SK-N-SH (cell line): ENCODE results near the gene ANKRD49. TPM values are rescaled to one million over a fixed set of nuclear protein-coding genes. Genes with fewer than 3 reads are reported as not detected.

Experiments
- CTCF ChIA-PET: fragments of 300-600, 350-600 bp; formaldehyde crosslinking; extraction: SDS; loops from one replicate; lab custom pipeline; 2021; lab: Yijun Ruan, JAX
- POLR2A ChIA-PET: fragments of 350-600 bp; sonication (Branson Sonifier 250); formaldehyde crosslinking; extraction: SDS; loops from one replicate; lab custom pipeline; 2020; ENCODE audit warnings: antibody characterized with exemption, inconsistent platforms; lab: Yijun Ruan, JAX
- DNase-seq: peaks from one replicate; pipeline ENCODE4 v3.0.0; 2012
- H2AFZ ChIP-seq: fragments of 200-600 bp; sonication (generic); 2 replicates; pipeline ENCODE4 v1.8.1; 2016; ENCODE audit warnings: antibody characterized with exemption, mild to moderate bottlenecking, low read depth
- H3F3A ChIP-seq: fragments of 200-600 bp; sonication (generic); replicated peaks from 2 replicates; pipeline ENCODE3; 2016; ENCODE audit warnings: antibody characterized with exemption, mild to moderate bottlenecking; ENCODE audit not compliant: insufficient read depth
- H3K27ac ChIP-seq, 2 experiments: fragments of 200-500 bp in 1 of 2; fragments of 200-600 bp in 1 of 2; sonication (Bioruptor generic) in 1 of 2; sonication (generic), shearing (Covaris generic) in 1 of 2; 2 replicates each; pipeline versions ENCODE4 v1.5.1 to v1.6.1; 2014 to 2016; ENCODE audit warnings: low read depth in 2 of 2, inconsistent platforms in 1 of 2, low read length in 1 of 2, mild to moderate bottlenecking in 1 of 2, mixed read lengths in 1 of 2
- H3K27me3 ChIP-seq: fragments of 200-600 bp; sonication (generic), shearing (Covaris generic); 2 replicates; pipeline ENCODE4 v1.6.1; 2016; ENCODE audit warnings: mixed run types; ENCODE audit not compliant: insufficient read depth
- H3K36me3 ChIP-seq, 2 experiments: fragments of 200-500 bp in 1 of 2; fragments of 200-600 bp in 1 of 2; sonication (Bioruptor generic) in 1 of 2; sonication (generic) in 1 of 2; replicated peaks in 1 of 2; 2 replicates each; pipeline versions ENCODE3 to v1.5.1; 2014 to 2016; ENCODE audit warnings: low read length in 1 of 2, mild to moderate bottlenecking in 1 of 2; ENCODE audit not compliant: insufficient read depth in 2 of 2, control insufficient read depth in 1 of 2
- H3K4me1 ChIP-seq, 2 experiments: fragments of 200-500 bp in 1 of 2; fragments of 200-600 bp in 1 of 2; sonication (Bioruptor generic) in 1 of 2; sonication (generic), shearing (Covaris generic) in 1 of 2; 2 replicates each; pipeline versions ENCODE4 v1.5.1 to v1.6.1; 2014 to 2016; ENCODE audit warnings: low read depth in 1 of 2, low read length in 1 of 2, mixed run types in 1 of 2; ENCODE audit not compliant: insufficient read depth in 2 of 2, control insufficient read depth in 1 of 2
- H3K4me2 ChIP-seq: fragments of 200-600 bp; sonication (generic), shearing (Covaris generic); 2 replicates; pipeline ENCODE4 v1.6.1; 2017; ENCODE audit warnings: mixed run types
- H3K4me3 ChIP-seq, 2 experiments: fragments of 200-500 bp in 1 of 2; fragments of 200-600 bp in 1 of 2; sonication (Bioruptor generic) in 1 of 2; sonication (generic), shearing (Covaris generic) in 1 of 2; 2 replicates each; pipeline versions ENCODE4 v1.5.1 to v1.8.1; 2014 to 2016; ENCODE audit warnings: low read depth in 2 of 2, inconsistent platforms in 1 of 2, low read length in 1 of 2, mild to moderate bottlenecking in 1 of 2, mixed read lengths in 1 of 2, moderate library complexity in 1 of 2
- H3K79me2 ChIP-seq: fragments of 200-600 bp; sonication (generic); 2 replicates; pipeline ENCODE4 v1.8.1; 2017; ENCODE audit warnings: mild to moderate bottlenecking; ENCODE audit not compliant: insufficient read depth
- H3K9ac ChIP-seq: fragments of 200-600 bp; sonication (generic); 2 replicates; pipeline ENCODE4 v1.6.1; 2017; ENCODE audit warnings: mixed run types
- H3K9me2 ChIP-seq: fragments of 200-600 bp; sonication (generic); 2 replicates; pipeline ENCODE4 v1.6.1; 2017; ENCODE audit warnings: mixed run types
- H3K9me3 ChIP-seq: fragments of 200-600 bp; sonication (generic); 2 replicates; pipeline ENCODE4 v1.6.1; 2017; ENCODE audit warnings: mixed run types, mild to moderate bottlenecking, moderate library complexity
- H4K20me1 ChIP-seq: fragments of 200-600 bp; sonication (generic); 2 replicates; pipeline ENCODE4 v1.6.1; 2017; ENCODE audit warnings: mild to moderate bottlenecking, mixed run types; ENCODE audit not compliant: insufficient read depth
- CHD2 ChIP-seq: fragments of 150-350 bp; IDR thresholded peaks from 2 replicates; pipeline ENCODE4 v1.6.1; 2018; ENCODE audit warnings: low read length; ENCODE audit not compliant: partially characterized antibody
- EP300 ChIP-seq, 2 experiments: IDR thresholded peaks; 2 replicates each; pipeline versions ENCODE4 v1.4.0 to v1.6.1; 2012; ENCODE audit warnings: borderline replicate concordance in 1 of 2, low read depth in 1 of 2, low read length in 1 of 2
- FOSL2 ChIP-seq: IDR thresholded peaks from 2 replicates; pipeline ENCODE4 v1.4.0; 2012; ENCODE audit warnings: low read depth, mild to moderate bottlenecking, moderate library complexity, borderline replicate concordance
- FOXM1 ChIP-seq: IDR thresholded peaks from 2 replicates; pipeline ENCODE4 v1.4.0; 2012; ENCODE audit warnings: low read depth, mild to moderate bottlenecking
- GABPA ChIP-seq: IDR thresholded peaks from 2 replicates; pipeline ENCODE4 v1.4.0; 2012; ENCODE audit warnings: low read depth, mild to moderate bottlenecking
- GATA2 ChIP-seq: sonication (generic); formaldehyde crosslinking; IDR thresholded peaks from 2 replicates; pipeline ENCODE4 v1.5.0; 2020; ENCODE audit warnings: mild to moderate bottlenecking, missing genetic modification reagents
- JUND ChIP-seq: IDR thresholded peaks from 2 replicates; pipeline ENCODE4 v1.4.0; 2012
- NFIC ChIP-seq: IDR thresholded peaks from 2 replicates; pipeline ENCODE4 v1.4.0; 2012; ENCODE audit warnings: borderline replicate concordance
- NRF1 ChIP-seq: IDR thresholded peaks from 2 replicates; pipeline ENCODE4 v1.6.1; 2012; ENCODE audit warnings: low read depth, mild to moderate bottlenecking, low read length
- POLR2AphosphoS5 ChIP-seq: IDR thresholded peaks from 2 replicates; pipeline ENCODE4 v1.6.1; 2012; ENCODE audit warnings: low read depth, low read length
- RAD21 ChIP-seq: IDR thresholded peaks from 2 replicates; pipeline ENCODE4 v1.6.1; 2012; ENCODE audit warnings: mild to moderate bottlenecking, low read length
- RCOR1 ChIP-seq: fragments of 150-350 bp; IDR thresholded peaks from 2 replicates; pipeline ENCODE4 v1.6.1; 2017; ENCODE audit warnings: antibody characterized with exemption, low read length
- RFX5 ChIP-seq: IDR thresholded peaks from 2 replicates; pipeline ENCODE4 v1.6.1; 2012; ENCODE audit warnings: mild to moderate bottlenecking, improper control_type of control experiment, low read length
- RXRA ChIP-seq: IDR thresholded peaks from 2 replicates; pipeline ENCODE4 v1.4.0; 2012; ENCODE audit warnings: low read depth, mild to moderate bottlenecking, borderline replicate concordance
- SMC3 ChIP-seq: IDR thresholded peaks from 2 replicates; pipeline ENCODE4 v1.6.1; 2012; ENCODE audit warnings: low read depth, low read length, improper control_type of control experiment
- TAF1 ChIP-seq: IDR thresholded peaks from 2 replicates; pipeline ENCODE4 v1.6.1; 2012; ENCODE audit warnings: low read depth, mild to moderate bottlenecking, low read length, moderate library complexity, borderline replicate concordance
- TCF12 ChIP-seq: IDR thresholded peaks from 2 replicates; pipeline ENCODE4 v1.4.0; 2012
- TEAD4 ChIP-seq: IDR thresholded peaks from 2 replicates; pipeline ENCODE4 v1.4.0; 2012; ENCODE audit warnings: mild to moderate bottlenecking, borderline replicate concordance; ENCODE audit not compliant: insufficient read depth
- WGBS: methylation state at CpG from one replicate; pipeline ENCODE4 v1.1.6; 2017; ENCODE audit warnings: low lambda C conversion rate; 5-methylcytosine and 5-hydroxymethylcytosine counted together
- polyA plus RNA-seq, 3 experiments: library from polyadenylated mRNA; depleted of rRNA; stranded (reverse); fragments of >200 nt; gene quantifications; 2 replicates each; pipeline ENCODE4 v1.2.3, GENCODE V29; 2012
- TF ChIP-seq, protein P1 (sequence below): fragments of 200-600 bp; sonication (generic); IDR thresholded peaks from 2 replicates; pipeline ENCODE4 v1.6.1; 2017; ENCODE audit warnings: antibody characterized with exemption, mild to moderate bottlenecking, moderate library complexity
- TF ChIP-seq, protein P2 (sequence below): IDR thresholded peaks from 2 replicates; pipeline ENCODE4 v1.4.0; 2012; ENCODE audit warnings: low read depth, borderline replicate concordance
- TF ChIP-seq, protein P3 (sequence below): IDR thresholded peaks from 2 replicates; pipeline ENCODE4 v1.4.0; 2012; ENCODE audit warnings: low read depth, borderline replicate concordance
- TF ChIP-seq, protein P4 (sequence below): IDR thresholded peaks from 2 replicates; pipeline ENCODE4 v1.4.0; 2012; ENCODE audit warnings: low read depth
- TF ChIP-seq, protein P5 (sequence below): fragments of 150-350 bp; IDR thresholded peaks from 2 replicates; pipeline ENCODE4 v1.6.1; 2016; ENCODE audit warnings: mild to moderate bottlenecking, low read depth, low read length
- TF ChIP-seq, protein P6 (sequence below): fragments of 150-350 bp; IDR thresholded peaks from 2 replicates; pipeline ENCODE4 v1.6.1; 2017; ENCODE audit warnings: antibody characterized with exemption, low read length, low read depth, borderline replicate concordance

ANKRD49 gene
- polyA plus RNA-seq, 1 of the 3 experiments (the other 2 are of a cell fraction) = 4.9 TPM

DNA sequence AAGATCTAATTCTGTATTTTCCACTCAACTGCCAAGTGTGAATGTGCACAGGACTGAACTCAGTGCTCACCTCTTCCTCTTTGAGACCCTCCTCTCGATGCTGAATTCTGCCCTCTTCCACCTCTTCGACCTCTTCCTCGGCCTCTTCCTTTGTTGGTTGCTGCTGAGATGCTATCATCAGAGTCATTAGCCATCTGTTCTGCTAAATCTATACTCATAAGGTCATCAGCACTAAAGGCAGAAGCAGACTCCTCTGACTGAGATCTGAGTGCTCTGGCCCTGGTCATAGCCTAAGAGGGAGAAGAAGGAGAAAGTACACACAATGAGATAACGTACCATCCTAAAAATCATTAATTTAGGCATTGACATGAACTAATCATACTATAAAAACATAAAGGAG lies 46.6 kb upstream of the ANKRD49 start:
- Histone ChIP-seq H3K27me3 (no peaks in the 10 kb centered on the region), H2AFZ (no peak overlapping the region), H3K9ac (no peak overlapping the region), H3F3A (peaks cover 9% of the 10 kb centered on the region), H3K9me2 (no peaks in the 10 kb centered on the region), H3K79me2 (no peaks in the 10 kb centered on the region), H3K4me2 (no peak overlapping the region), H3K4me1 (peaks cover 0 to 6% of the 10 kb centered on the region in 2 experiments; a peak in 1 of 4 replicates), H4K20me1 (no peaks in the 10 kb centered on the region), H3K4me3 (no peak overlapping the region), H3K36me3 (peaks cover 26 to 28% of the 10 kb centered on the region in 2 experiments), H3K27ac (no peak overlapping the region), H3K9me3 (no peaks in the 10 kb centered on the region)
- DNase-seq = no peak
- ChIA-PET CTCF (no interaction called here), POLR2A (no interaction called here)
- WGBS = 95% methylated on average over 4 of the region's 4 CpGs
- TF ChIP-seq SMC3 = no peak
- TF ChIP-seq, protein P1, sequence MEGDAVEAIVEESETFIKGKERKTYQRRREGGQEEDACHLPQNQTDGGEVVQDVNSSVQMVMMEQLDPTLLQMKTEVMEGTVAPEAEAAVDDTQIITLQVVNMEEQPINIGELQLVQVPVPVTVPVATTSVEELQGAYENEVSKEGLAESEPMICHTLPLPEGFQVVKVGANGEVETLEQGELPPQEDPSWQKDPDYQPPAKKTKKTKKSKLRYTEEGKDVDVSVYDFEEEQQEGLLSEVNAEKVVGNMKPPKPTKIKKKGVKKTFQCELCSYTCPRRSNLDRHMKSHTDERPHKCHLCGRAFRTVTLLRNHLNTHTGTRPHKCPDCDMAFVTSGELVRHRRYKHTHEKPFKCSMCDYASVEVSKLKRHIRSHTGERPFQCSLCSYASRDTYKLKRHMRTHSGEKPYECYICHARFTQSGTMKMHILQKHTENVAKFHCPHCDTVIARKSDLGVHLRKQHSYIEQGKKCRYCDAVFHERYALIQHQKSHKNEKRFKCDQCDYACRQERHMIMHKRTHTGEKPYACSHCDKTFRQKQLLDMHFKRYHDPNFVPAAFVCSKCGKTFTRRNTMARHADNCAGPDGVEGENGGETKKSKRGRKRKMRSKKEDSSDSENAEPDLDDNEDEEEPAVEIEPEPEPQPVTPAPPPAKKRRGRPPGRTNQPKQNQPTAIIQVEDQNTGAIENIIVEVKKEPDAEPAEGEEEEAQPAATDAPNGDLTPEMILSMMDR = no peak
- no peak for TF ChIP-seq FOXM1
- TF ChIP-seq JUND = no peak
- no peak for TF ChIP-seq RAD21
- TF ChIP-seq RCOR1 = no peak
- no peak for TF ChIP-seq GABPA
- TF ChIP-seq, protein P2, sequence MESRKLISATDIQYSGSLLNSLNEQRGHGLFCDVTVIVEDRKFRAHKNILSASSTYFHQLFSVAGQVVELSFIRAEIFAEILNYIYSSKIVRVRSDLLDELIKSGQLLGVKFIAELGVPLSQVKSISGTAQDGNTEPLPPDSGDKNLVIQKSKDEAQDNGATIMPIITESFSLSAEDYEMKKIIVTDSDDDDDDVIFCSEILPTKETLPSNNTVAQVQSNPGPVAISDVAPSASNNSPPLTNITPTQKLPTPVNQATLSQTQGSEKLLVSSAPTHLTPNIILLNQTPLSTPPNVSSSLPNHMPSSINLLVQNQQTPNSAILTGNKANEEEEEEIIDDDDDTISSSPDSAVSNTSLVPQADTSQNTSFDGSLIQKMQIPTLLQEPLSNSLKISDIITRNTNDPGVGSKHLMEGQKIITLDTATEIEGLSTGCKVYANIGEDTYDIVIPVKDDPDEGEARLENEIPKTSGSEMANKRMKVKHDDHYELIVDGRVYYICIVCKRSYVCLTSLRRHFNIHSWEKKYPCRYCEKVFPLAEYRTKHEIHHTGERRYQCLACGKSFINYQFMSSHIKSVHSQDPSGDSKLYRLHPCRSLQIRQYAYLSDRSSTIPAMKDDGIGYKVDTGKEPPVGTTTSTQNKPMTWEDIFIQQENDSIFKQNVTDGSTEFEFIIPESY = no peak
- TF ChIP-seq TEAD4 = no peak
- no peak for TF ChIP-seq FOSL2

DNA sequence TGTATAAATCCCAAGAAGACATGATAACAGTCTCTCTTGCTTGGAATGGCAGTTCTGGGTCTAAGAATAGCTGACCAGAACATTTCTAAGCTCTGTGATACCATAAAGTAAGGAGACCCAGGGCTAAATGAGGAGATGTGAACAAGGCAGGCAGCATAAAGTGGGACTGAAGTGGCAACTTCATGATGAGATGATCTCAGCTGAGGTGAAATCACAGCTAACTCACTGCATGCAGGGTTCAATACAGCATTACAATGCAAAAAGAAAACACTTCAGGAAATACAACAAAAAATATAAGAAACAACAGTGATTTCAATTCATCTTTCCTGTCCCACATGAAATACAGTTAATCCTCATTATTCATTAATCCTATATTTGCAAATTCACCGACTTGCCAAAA lies 44.8 kb upstream of the ANKRD49 start:
- no peaks in the 10 kb centered on the region for H3K27me3 ChIP-seq
- no peaks in the 10 kb centered on the region for H3K79me2 ChIP-seq
- no peak for DNase-seq
- H3K9me2 ChIP-seq = no peaks in the 10 kb centered on the region
- H4K20me1 ChIP-seq = no peaks in the 10 kb centered on the region
- no peak overlapping the region for H2AFZ ChIP-seq
- H3K4me3 ChIP-seq = no peak overlapping the region
- H3K27ac ChIP-seq = no peak overlapping the region
- H3K36me3 ChIP-seq = peaks cover 20 to 30% of the 10 kb centered on the region in 2 experiments
- CTCF ChIA-PET = no interaction called here
- no peaks in the 10 kb centered on the region for H3K9me3 ChIP-seq
- WGBS = 81% methylated on average over 1 of the region's 1 CpG
- POLR2A ChIA-PET = no interaction called here
- no peak overlapping the region for H3K4me2 ChIP-seq
- TF ChIP-seq FOSL2 (no peak), RXRA (no peak), RFX5 (no peak), EP300 (IDR thresholded peaks at IDR 0.05; ENCODE audit: borderline replicate concordance in 1 of 2, low read depth in 1 of 2, low read length in 1 of 2) (no peak), POLR2AphosphoS5 (no peak), FOXM1 (no peak), JUND (no peak), GATA2 (CRISPR knock-in tag) (no peak), TCF12 (no peak), TEAD4 (no peak), NFIC (no peak), CHD2 (no peak), NRF1 (no peak), TAF1 (no peak)
- TF ChIP-seq, protein P3, sequence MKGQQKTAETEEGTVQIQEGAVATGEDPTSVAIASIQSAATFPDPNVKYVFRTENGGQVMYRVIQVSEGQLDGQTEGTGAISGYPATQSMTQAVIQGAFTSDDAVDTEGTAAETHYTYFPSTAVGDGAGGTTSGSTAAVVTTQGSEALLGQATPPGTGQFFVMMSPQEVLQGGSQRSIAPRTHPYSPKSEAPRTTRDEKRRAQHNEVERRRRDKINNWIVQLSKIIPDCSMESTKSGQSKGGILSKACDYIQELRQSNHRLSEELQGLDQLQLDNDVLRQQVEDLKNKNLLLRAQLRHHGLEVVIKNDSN = no peak
- TF ChIP-seq, protein P4, sequence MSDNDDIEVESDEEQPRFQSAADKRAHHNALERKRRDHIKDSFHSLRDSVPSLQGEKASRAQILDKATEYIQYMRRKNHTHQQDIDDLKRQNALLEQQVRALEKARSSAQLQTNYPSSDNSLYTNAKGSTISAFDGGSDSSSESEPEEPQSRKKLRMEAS = no peak
- TF ChIP-seq, protein P5, sequence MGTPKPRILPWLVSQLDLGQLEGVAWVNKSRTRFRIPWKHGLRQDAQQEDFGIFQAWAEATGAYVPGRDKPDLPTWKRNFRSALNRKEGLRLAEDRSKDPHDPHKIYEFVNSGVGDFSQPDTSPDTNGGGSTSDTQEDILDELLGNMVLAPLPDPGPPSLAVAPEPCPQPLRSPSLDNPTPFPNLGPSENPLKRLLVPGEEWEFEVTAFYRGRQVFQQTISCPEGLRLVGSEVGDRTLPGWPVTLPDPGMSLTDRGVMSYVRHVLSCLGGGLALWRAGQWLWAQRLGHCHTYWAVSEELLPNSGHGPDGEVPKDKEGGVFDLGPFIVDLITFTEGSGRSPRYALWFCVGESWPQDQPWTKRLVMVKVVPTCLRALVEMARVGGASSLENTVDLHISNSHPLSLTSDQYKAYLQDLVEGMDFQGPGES = no peak
- TF ChIP-seq, protein P6, sequence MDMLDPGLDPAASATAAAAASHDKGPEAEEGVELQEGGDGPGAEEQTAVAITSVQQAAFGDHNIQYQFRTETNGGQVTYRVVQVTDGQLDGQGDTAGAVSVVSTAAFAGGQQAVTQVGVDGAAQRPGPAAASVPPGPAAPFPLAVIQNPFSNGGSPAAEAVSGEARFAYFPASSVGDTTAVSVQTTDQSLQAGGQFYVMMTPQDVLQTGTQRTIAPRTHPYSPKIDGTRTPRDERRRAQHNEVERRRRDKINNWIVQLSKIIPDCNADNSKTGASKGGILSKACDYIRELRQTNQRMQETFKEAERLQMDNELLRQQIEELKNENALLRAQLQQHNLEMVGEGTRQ = no peak
- H3F3A ChIP-seq = peaks cover 6% of the 10 kb centered on the region
- no peak overlapping the region for H3K9ac ChIP-seq
- peaks cover 0 to 6% of the 10 kb centered on the region in 2 experiments; a peak in 1 of 4 replicates for H3K4me1 ChIP-seq
